GM21529 (cell line): ENCODE measurements around the gene NCKIPSD.

Source experiments
- ATAC-seq: cut with Tn5 transposase; IDR thresholded peaks from one replicate; pipeline ENCODE4 v1.9.1; 2021; ENCODE audit not compliant: unreplicated experiment

Gene NCKIPSD

DNA sequence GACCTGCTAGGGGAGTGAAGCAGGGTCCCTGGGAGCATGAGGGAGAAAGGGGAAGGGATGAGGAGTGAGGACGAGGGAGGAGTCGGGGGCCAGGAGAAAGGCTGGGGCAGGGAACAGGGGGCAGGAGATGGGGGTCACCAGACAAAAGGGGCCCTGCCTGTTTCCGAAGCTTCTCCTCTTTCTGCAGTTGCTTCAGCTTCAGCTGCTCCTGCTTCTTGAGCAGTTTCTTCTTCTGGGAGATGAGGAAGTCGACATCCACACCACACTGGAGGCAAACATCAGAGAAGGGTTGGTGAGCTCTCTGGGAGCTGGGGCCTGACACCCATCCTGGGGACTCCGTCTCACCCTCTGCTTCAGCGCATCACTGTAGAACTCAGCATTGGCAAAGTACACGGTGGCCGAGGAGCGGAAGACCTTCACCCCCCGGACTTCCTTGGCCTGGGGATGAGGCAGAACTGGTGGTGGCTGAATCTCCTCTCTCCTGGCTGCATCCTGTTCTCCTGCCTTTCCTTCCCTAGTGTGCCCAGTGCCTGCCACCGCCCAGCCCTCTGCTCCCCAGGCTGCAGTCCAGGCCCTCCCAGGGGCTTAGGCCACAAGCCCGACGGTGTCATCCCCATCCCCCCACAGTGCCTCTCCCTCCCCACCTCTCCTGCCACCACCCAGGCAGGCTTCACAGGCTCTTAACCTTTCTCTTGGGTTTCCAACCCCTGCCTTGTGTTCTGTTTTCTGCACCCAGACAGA lies 57.3 kb downstream of the NCKIPSD start:
- ATAC-seq: no peak

DNA sequence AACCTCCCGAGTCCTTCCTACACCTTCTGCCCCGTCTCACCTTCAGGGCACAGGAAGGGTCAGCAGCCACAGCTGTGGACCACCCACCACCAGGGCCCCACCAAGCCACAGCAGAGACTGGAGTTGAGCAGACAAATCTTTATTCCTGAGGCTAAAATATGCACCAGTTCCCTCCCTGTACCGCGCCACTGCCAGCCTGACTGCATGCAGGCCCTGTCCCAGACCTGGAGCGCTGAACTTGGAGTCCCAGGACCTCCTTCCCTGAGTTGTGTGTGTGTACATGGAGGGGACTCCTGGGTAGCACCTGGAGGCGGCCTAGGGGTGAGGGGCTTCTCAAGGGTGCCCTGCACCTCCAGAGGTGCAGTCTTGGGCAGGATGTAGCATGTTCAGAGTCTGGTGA lies 60.1 kb downstream of the NCKIPSD start:
- ATAC-seq: no peak

DNA sequence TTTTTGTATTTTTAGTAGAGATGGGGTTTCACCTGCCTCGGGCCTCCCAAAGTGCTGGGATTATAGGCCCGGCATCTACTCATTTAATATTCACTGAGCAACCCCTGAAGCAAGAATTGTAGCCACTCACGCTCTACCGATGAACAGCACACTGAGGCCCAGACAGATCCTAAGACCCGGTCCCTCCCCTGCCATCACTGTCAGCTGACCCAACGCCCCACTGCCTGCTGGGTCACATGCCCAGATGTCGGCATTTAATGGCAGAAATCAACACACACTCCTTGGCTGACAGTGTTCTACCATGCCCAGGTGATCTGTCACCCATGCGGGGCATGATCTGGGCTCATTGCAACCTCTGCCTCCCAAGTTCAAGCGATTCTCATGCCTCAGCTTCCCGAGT lies 60.9 kb downstream of the NCKIPSD start:
- no peak for ATAC-seq

DNA sequence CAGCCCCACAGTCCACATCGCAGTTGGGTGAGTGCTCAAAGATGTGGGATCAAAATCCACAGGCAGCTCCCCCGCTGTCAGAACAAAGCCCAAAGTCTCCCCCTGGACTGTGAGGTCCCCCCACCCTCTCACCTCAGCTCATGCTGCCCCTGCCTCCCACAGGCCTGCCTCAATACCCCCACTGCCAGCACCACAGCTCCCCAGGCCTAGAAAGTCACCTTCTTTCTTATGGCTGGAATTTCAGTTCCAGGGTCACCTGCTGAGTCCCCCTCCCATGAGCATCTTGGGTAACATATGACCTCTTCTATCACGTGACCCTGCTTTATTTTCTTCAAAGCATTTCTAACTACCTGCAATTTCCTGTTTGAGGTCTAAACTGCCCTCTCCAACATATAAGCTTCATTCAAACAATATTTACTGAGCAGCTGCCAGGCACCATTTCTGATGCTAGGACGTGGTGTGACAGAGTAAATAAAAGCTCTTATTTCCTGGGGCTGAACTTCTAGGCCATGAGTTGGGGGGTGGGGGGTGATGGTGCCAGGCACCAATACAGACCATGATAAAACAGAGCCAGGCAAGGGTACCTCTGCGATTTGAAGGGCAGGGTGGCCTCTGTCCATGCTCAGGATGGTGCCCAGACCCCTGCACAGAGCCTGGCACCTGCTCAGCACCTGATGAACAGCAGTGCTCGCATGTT lies 61.7 kb downstream of the NCKIPSD start:
- no peak for ATAC-seq
